Neural progenitor cell (in vitro differentiated cells): ENCODE results near the gene TBC1D17. TPM values are rescaled to one million over a fixed set of nuclear protein-coding genes. Genes with fewer than 3 reads are reported as not detected.
A peak's percentile ranks its signal among the peaks of the same experiment; 100 is the strongest.

Experiments used
- DNase-seq: peaks from one replicate; pipeline ENCODE4 v3.0.0-alpha.2; 2016; ENCODE audit warnings: low spot score
- H2AFZ ChIP-seq: fragments of 200-600 bp; sonication (generic); replicated peaks from 2 replicates; pipeline ENCODE4 v1.6.1; 2016; ENCODE audit warnings: antibody characterized with exemption
- H3F3A ChIP-seq: fragments of 200-600 bp; sonication (generic); 2 replicates; pipeline ENCODE4 v1.6.1; 2016; ENCODE audit warnings: antibody characterized with exemption, low read depth
- H3K27ac ChIP-seq: fragments of 200-600 bp; sonication (generic); 2 replicates; pipeline ENCODE4 v1.5.1; 2016; ENCODE audit warnings: mild to moderate bottlenecking
- H3K27me3 ChIP-seq: fragments of 200-600 bp; sonication (generic); 2 replicates; pipeline ENCODE4 v1.6.1; 2016; ENCODE audit warnings: mild to moderate bottlenecking, moderate library complexity
- H3K36me3 ChIP-seq: fragments of 200-600 bp; sonication (generic); 2 replicates; pipeline ENCODE4 v1.5.1; 2016
- H3K4me1 ChIP-seq: fragments of 200-600 bp; sonication (generic); 2 replicates; pipeline ENCODE4 v1.6.1; 2016; ENCODE audit warnings: mixed run types
- H3K4me2 ChIP-seq: fragments of 200-600 bp; sonication (generic); 2 replicates; pipeline ENCODE4 v1.6.1; 2016
- H3K4me3 ChIP-seq: fragments of 200-600 bp; sonication (generic); 2 replicates; pipeline ENCODE4 v1.5.1; 2016
- H3K79me2 ChIP-seq: fragments of 200-600 bp; sonication (generic); 2 replicates; pipeline ENCODE4 v1.6.1; 2016; ENCODE audit warnings: low read depth
- H3K9ac ChIP-seq: fragments of 200-600 bp; sonication (generic); 2 replicates; pipeline ENCODE4 v1.6.1; 2016
- H3K9me3 ChIP-seq: fragments of 200-600 bp; sonication (generic); 2 replicates; pipeline ENCODE4 v1.5.1; 2016; ENCODE audit warnings: low read depth
- H4K20me1 ChIP-seq: fragments of 200-600 bp; sonication (generic); 2 replicates; pipeline ENCODE4 v1.6.1; 2016; ENCODE audit warnings: low read depth
- H3K27ac Mint-ChIP-seq: 3 replicates; pipeline ENCODE4 v1.8.0; 2021; ENCODE audit warnings: mixed read lengths
- H3K27me3 Mint-ChIP-seq: 2 replicates; pipeline ENCODE4 v1.8.0; 2022; ENCODE audit warnings: low read depth, mild to moderate bottlenecking, inconsistent platforms, moderate library complexity, mixed read lengths; ENCODE audit not compliant: insufficient read depth
- H3K36me3 Mint-ChIP-seq: 3 replicates; pipeline ENCODE4 v1.8.0; 2021; ENCODE audit warnings: mixed read lengths
- H3K4me1 Mint-ChIP-seq: 3 replicates; pipeline ENCODE4 v1.8.0; 2021; ENCODE audit warnings: mixed read lengths
- H3K4me3 Mint-ChIP-seq: 3 replicates; pipeline ENCODE4 v1.8.0; 2021; ENCODE audit warnings: mild to moderate bottlenecking, moderate library complexity, mixed read lengths
- H3K9me3 Mint-ChIP-seq: 3 replicates; pipeline ENCODE4 v1.8.0; 2020; ENCODE audit warnings: mixed read lengths
- CTCF ChIP-seq: fragments of 200-600 bp; sonication (generic); IDR thresholded peaks from 2 replicates; pipeline ENCODE4 v1.5.1; 2017; ENCODE audit warnings: antibody characterized with exemption, mild to moderate bottlenecking
- EZH2 ChIP-seq: fragments of 200-600 bp; sonication (generic); IDR thresholded peaks from 2 replicates; pipeline ENCODE4 v1.6.1; 2017; ENCODE audit warnings: antibody characterized with exemption, mild to moderate bottlenecking, moderate library complexity
- EZH2phosphoT487 ChIP-seq: fragments of 200-600 bp; sonication (generic); IDR thresholded peaks from 2 replicates; pipeline ENCODE4 v1.6.1; 2017; ENCODE audit warnings: antibody characterized with exemption
- total RNA-seq: library from RNA; depleted of rRNA; stranded (reverse); fragments of >200 nt; gene quantifications from 2 replicates; pipeline ENCODE4 v1.2.3, GENCODE V29; 2015; ENCODE audit warnings: low replicate concordance

The TBC1D17 gene
- total RNA-seq, 1 donor from 2014 or later: 10.4 TPM

GRCh38 chr19:49875857-49876421 lies 1.6 kb upstream of the TBC1D17 start:
- H3K27me3 Mint-ChIP-seq: peaks cover 2% of the 10 kb centered on the region
- DNase-seq: peak; percentile 83
- Histone ChIP-seq H3K79me2 (peaks cover 30% of the 10 kb centered on the region), H3K4me2 (peak overlapping the region; percentile 83), H3K9me3 (no peaks in the 10 kb centered on the region), H3F3A (peaks cover 6% of the 10 kb centered on the region), H3K9ac (peak overlapping the region; percentile 78), H4K20me1 (peaks cover 18% of the 10 kb centered on the region), H2AFZ (no peak overlapping the region), H3K36me3 (no peaks in the 10 kb centered on the region), H3K27me3 (no peaks in the 10 kb centered on the region), H3K4me1 (peaks cover 10% of the 10 kb centered on the region), H3K27ac (peak overlapping the region; percentile 87), H3K4me3 (peak overlapping the region; percentile 88)
- no peaks in the 10 kb centered on the region for H3K9me3 Mint-ChIP-seq
- peak overlapping the region; percentile 50 for H3K27ac Mint-ChIP-seq
- peaks cover 5% of the 10 kb centered on the region for H3K36me3 Mint-ChIP-seq
- no peak overlapping the region for H3K4me3 Mint-ChIP-seq
- TF ChIP-seq CTCF (no peak), EZH2 (no peak), EZH2phosphoT487 (no peak)
- H3K4me1 Mint-ChIP-seq: peaks cover 26% of the 10 kb centered on the region

- peaks cover 30% of the 10 kb centered on the region for H3K79me2 ChIP-seq
- H3K36me3 Mint-ChIP-seq: peaks cover 8% of the 10 kb centered on the region
These were observed 981 bp upstream of the TBC1D17 start for GRCh38 chr19:49876422-49877019.

GRCh38 chr19:49877879-49878743 lies 609 bp downstream of the TBC1D17 start:
- Histone ChIP-seq H3F3A (peaks cover 6% of the 10 kb centered on the region), H4K20me1 (peaks cover 18% of the 10 kb centered on the region), H3K79me2 (peaks cover 30% of the 10 kb centered on the region), H3K36me3 (peaks cover 3% of the 10 kb centered on the region), H3K27ac (peak overlapping the region; percentile 87), H3K4me1 (peaks cover 10% of the 10 kb centered on the region), H3K9me3 (no peaks in the 10 kb centered on the region), H3K27me3 (no peaks in the 10 kb centered on the region), H3K4me3 (peak overlapping the region; percentile 88), H3K4me2 (peak overlapping the region; percentile 76), H3K9ac (peak overlapping the region; percentile 29), H2AFZ (peak overlapping the region; percentile 48)
- Mint-ChIP-seq H3K27me3 (peaks cover 2% of the 10 kb centered on the region), H3K27ac (peak overlapping the region; percentile 82), H3K9me3 (no peaks in the 10 kb centered on the region), H3K36me3 (peaks cover 17% of the 10 kb centered on the region), H3K4me1 (peaks cover 20% of the 10 kb centered on the region), H3K4me3 (no peak overlapping the region)
- TF ChIP-seq EZH2phosphoT487: no peak
- no peak for TF ChIP-seq EZH2
- TF ChIP-seq CTCF: no peak
- peak; percentile 99 for DNase-seq

More at GRCh38 chr19:49876422-49877019, 981 bp upstream of the TBC1D17 start:
- Histone ChIP-seq H3K9ac (peak overlapping the region; percentile 78), H4K20me1 (peaks cover 18% of the 10 kb centered on the region), H3K9me3 (no peaks in the 10 kb centered on the region), H3K27ac (peak overlapping the region; percentile 91), H3K36me3 (no peaks in the 10 kb centered on the region), H3K4me1 (peaks cover 10% of the 10 kb centered on the region), H3K4me3 (peak overlapping the region; percentile 88), H3F3A (peaks cover 6% of the 10 kb centered on the region), H3K4me2 (peak overlapping the region; percentile 83), H2AFZ (peak overlapping the region; percentile 83), H3K27me3 (no peaks in the 10 kb centered on the region)
- H3K4me3 Mint-ChIP-seq: no peak overlapping the region
- no peaks in the 10 kb centered on the region for H3K9me3 Mint-ChIP-seq
- no peak overlapping the region for H3K27ac Mint-ChIP-seq
- peak; percentile 99 for DNase-seq
- peaks cover 2% of the 10 kb centered on the region for H3K27me3 Mint-ChIP-seq
- peaks cover 26% of the 10 kb centered on the region for H3K4me1 Mint-ChIP-seq
- no peak for TF ChIP-seq EZH2phosphoT487
- no peak for TF ChIP-seq CTCF
- TF ChIP-seq EZH2: no peak
